A673 (cell line): ENCODE data around the gene DNAH2.

Source experiments
- EZH2 ChIP-seq: fragments of 200-600 bp; sonication (generic); IDR thresholded peaks from 2 replicates; pipeline ENCODE4 v1.6.1; 2017; ENCODE audit warnings: borderline replicate concordance, low read depth, mild to moderate bottlenecking, mixed read lengths, antibody characterized with exemption, low read length; ENCODE audit not compliant: poor library complexity, severe bottlenecking
- TF ChIP-seq, protein P1 (sequence below): fragments of 300-800, 200-600 bp; sonication (generic); conservative IDR thresholded peaks from 2 replicates; pipeline ENCODE4 v1.5.1; 2017; ENCODE audit warnings: low read depth, mild to moderate bottlenecking, antibody characterized with exemption, low read length, moderate library complexity, mixed read lengths

DNA sequence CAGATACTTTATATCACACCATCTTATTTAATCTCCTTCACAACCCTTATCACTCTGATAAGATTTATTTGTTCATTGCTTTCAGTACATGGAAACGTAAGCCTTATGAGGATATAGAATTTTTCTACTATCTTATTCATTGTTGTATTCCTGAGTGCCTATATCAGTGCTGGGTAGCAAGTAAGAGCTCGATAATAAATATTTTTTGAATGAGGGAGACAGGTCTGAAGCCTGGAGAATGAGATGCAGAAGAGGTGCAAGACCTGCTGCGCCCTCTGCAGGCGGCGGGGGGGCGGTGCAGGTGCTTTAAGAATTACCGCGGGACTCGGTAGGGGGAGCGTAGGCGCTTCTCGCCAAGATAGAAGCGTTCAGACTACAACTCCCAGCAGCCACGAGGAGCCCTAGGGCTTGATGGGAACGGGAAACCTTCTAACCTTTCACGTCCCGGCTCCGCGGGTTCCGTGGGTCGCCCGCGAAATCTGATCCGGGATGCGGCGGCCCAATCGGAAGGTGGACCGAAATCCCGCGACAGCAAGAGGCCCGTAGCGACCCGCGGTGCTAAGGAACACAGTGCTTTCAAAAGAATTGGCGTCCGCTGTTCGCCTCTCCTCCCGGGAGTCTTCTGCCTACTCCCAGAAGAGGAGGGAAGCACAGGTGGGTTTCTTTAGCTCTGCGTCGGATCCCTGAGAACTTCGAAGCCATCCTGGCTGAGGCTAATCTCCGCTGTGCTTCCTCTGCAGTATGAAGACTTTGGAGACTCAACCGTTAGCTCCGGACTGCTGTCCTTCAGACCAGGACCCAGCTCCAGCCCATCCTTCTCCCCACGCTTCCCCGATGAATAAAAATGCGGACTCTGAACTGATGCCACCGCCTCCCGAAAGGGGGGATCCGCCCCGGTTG lies 29.4 kb upstream of the DNAH2 start, which contains the start of gene WRAP53:
- TF ChIP-seq, protein P1, sequence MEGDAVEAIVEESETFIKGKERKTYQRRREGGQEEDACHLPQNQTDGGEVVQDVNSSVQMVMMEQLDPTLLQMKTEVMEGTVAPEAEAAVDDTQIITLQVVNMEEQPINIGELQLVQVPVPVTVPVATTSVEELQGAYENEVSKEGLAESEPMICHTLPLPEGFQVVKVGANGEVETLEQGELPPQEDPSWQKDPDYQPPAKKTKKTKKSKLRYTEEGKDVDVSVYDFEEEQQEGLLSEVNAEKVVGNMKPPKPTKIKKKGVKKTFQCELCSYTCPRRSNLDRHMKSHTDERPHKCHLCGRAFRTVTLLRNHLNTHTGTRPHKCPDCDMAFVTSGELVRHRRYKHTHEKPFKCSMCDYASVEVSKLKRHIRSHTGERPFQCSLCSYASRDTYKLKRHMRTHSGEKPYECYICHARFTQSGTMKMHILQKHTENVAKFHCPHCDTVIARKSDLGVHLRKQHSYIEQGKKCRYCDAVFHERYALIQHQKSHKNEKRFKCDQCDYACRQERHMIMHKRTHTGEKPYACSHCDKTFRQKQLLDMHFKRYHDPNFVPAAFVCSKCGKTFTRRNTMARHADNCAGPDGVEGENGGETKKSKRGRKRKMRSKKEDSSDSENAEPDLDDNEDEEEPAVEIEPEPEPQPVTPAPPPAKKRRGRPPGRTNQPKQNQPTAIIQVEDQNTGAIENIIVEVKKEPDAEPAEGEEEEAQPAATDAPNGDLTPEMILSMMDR: peak; percentile 100
- TF ChIP-seq EZH2: no peak
